HG03175 (cell line): ENCODE results near the gene IL17REL.

ENCODE experiments used
- ATAC-seq: cut with Tn5 transposase; IDR thresholded peaks from one replicate; pipeline ENCODE4 v1.9.1; 2021; ENCODE audit warnings: mild to moderate bottlenecking, moderate library complexity; ENCODE audit not compliant: unreplicated experiment

IL17REL gene

DNA sequence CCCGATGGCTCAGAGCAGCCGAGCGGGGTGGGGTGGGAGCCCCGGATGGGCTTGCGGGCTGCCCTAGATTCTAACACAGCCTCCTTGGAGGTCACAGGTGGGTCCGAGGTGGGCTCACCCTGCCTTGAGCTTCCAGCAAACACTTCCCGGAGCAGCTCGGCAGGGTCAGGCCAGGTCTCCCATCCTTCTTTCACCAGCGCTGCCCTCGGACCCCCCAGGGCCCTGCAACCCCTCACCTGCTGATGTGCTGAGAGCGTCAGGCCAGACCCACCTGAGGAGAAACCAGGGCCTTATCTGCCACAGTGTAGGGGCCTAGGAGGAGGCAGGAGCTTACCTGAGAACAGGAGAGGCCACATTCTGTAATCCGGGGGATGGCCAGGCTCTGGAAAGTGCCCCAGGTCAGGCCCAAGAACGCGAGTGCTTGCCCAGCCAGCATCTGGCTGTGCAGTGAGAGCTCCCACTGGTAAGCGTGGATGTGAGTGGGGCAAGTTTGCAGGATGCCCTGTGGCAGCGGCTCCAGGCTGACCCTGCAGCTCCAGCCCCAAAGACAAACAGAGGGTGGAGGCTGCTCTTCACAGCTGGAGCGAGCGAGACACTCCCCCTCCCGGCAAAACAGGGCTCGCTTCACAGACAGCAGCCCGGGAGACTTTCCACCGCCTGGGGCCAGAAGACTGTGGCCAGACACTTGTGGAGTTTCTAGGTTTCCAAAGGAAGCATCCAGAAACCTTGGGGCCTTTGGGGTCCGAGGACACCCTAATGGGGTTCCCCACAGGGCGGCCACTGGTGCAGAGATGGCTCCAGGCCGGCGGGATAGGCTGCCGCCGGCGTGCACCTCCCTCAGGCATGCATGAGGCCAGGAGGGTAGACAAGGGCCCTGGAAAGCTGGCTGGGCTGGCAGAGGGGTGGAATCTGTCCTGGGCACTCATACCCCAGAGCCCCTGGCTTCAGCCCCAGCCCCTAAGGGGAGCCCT lies at the start of gene IL17REL:
Gene IL17REL, minus strand, starts transcription at position 555 of the 971 bp plus-strand sequence. Its CDS starts 119 bp downstream, at position 436.
- no peak for ATAC-seq

- no peak for ATAC-seq
Observed at GRCh38 chr22:50061824-50062355, 49.3 kb upstream of the IL17REL start.

- no peak for ATAC-seq
Observed at GRCh38 chr22:50061141-50061823, 48.7 kb upstream of the IL17REL start.

- no peak for ATAC-seq
Observed at GRCh38 chr22:50060441-50061140, 48.0 kb upstream of the IL17REL start.

DNA sequence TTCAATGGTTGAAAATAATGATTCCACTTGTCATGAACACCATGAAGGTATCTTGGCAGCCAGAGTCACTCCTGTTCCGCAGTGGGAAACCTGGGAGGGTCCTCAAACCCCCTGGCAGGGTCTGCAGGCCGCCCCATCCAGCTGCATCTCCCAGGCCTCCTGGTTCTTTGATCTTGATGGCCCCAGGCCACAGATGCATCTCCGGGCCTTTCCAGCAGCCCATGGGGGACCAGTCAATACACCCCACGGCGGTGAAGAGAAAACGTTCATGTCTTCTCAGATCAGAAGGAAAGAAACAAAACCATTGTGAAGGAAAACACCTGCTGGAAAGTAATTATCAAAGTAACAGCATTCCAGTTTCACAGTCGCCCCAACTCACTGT lies 47.3 kb upstream of the IL17REL start:
- no peak for ATAC-seq

DNA sequence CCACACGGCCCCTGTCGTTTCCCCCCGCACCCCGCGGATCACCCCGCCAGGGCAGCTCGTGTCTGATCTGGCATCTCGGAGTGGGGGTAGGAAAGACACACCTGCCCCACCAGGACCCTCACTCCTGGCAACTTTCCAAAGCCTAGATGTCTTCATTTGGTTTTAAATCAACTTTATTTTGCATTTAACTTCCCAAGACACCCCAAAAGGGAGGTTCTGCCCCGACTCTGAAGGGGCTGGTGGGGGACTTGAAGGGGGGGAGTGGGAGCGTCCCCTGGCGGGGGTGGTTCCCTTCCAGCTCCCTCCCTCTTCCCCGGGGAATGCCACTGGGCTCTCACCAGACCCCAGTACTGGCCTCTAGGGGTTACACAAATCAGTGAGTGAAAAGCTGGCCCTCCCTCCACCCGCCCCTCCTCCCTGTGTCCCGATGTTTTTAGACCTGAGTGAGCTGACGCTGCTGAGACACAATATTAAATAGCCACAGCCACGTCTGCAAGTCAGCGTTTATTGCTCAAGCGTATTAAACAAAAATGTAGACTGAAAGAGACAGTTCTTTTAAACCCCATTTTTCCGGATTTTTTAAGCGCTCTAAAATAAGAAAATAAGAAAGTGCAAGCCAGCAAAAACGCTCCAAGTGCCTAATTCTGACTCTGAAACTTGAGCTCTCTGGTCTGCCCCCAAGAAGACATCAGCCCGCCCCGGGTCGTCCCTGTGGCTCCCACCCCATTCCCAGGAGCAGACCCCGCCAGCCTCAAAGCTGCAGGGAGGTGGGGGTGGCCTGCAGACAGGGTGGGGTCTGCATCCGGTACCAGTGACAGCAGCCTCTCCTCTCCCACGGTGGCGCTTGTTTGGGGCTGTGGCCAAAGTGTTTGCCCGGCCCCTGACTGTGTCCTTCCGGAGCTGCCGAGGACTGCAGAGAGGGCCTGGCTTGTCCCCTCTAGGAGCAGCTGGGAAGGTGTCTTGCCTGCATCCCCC lies 46.6 kb upstream of the IL17REL start:
- ATAC-seq = no peak

- ATAC-seq = no peak
Observed at GRCh38 chr22:50058061-50058905, 45.7 kb upstream of the IL17REL start, which contains the start of gene TTLL8. TTLL8 (minus strand) TSS chr22:50058298.

GRCh38 chr22:50057278-50058060 lies 44.9 kb upstream of the IL17REL start:
- ATAC-seq = no peak

- ATAC-seq = no peak
Observed at GRCh38 chr22:50056214-50056972, 43.8 kb upstream of the IL17REL start.

DNA sequence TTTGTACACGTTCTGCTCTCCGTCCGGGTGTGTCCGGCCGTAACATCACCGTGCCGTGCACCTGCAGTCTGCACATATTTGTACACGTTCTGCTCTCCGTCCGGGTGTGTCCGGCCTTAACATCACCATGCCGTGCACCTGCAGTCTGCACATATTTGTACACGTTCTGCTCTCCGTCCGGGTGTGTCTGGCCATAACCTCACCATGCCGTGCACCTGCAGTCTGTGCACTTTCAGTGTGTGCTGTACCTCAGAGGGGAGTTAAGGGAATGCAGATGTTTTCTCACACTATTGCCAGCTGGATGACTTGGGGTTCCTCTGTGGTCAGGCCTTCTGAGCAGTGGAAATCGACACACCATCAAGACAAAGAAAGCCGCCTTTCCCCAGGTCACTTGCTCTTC lies 41.3 kb upstream of the IL17REL start:
- no peak for ATAC-seq

DNA sequence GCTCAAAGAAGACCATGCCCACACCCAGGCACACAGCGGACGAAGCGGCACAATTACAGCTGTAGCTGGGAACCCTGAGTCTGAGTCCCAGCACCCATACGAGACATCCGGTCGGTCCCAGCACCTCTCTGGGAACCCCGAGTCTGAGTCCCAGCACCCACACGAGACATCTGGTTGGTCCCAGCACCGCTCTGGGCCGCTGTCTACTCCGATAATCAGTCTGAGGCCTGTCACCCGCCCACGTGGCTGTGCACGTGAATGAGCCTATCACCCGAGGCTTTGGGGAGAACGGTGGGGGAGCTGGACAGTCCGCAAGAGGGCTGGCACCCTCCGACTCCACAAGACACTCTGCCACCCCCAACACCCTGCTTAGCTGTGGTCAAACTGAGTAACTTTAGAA lies 39.4 kb upstream of the IL17REL start:
- no peak for ATAC-seq

DNA sequence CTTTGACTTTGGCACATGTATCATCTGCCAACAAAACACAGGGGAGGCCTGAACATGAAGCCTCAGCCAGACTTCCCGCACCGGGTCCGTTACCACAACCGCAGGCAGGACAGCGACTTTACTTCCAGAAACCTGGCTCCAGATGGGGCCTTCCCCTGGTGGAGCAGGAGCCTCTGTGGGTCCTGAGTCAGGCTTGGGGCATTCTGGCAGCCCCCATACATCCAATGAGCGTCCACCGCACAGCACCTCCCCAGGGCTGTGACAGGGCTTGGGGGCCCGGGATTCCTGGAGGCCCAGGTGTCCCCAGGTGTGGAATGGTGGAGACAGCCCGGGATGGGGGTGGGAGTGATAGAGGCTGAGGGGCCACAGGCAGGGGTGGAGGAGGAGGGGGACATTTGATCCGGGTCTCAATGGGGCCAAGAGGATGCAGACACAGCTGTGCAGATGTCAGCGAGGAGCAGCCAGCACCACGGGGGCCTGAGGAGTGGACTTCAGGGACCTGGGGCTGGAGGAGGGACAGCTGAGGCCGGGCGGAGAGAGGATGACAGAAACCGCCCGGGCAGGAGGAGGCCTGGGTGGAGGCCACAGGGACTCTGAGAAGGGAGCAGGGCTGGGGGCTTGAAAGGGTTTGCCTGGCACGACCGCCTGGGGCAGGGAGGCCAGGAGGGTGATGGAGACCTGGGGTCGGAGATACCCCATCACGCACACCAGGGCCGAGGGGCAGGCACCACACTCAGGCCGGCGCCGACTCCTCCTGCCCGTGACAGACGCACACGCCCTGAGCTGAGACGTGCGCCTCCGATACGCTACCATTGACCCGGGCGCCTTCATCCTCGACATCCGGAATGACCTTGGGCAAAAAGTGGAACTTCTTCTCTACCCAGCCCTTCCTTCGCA lies 37.0 kb upstream of the IL17REL start:
- no peak for ATAC-seq

DNA sequence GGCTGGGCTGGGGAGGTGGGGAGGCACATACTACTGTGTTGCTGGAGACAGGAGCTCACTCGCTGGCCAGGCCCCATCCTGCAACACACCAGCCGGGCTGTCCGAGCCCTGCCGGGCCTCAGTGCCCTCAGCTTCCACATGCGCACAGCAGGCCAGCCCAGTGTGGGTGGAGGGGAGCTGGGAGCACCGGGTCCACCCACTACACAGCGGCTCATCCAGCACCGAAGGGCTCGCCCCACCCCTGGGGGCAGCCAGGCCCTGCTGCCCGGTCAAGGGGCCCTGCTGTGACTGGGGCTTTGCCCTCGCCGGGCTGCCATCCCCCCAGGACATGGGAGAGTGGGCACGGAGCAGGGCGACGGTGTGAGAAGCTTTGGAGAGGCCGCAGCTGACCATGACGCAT lies 36.3 kb upstream of the IL17REL start:
- no peak for ATAC-seq

GRCh38 chr22:50048061-50048765 lies 35.6 kb upstream of the IL17REL start:
- no peak for ATAC-seq

DNA sequence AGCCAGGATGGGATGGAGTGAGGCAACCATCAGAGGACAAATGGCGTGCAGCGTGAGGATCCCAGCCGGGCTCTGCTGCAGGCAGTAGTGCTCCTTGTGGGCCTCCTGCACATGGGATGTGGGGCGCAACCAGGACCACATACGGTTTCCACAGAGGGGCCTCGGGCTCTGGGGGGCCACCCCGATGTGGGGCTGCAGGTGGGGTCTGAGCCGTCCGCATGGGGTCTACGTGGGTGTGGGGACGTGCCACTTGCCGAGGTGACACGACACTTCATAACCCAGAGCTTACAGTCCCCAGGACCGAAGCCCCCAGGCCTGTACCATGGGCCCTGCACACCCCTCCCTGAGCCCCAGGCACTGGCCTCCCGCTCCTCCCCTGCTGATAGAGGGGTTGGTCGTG lies 34.8 kb upstream of the IL17REL start:
- no peak for ATAC-seq
